Lung (tissue), 12 donors: ENCODE results near the gene DENND5A. TPM values are rescaled to one million over a fixed set of nuclear protein-coding genes. Genes with fewer than 3 reads are reported as not detected.

ENCODE experiments used
- ATAC-seq: fragments of 200-7000 bp; cut with Tn5 transposase; one replicate; pipeline ENCODE4 v1.9.1; 2020; ENCODE audit warnings: moderate number of reproducible peaks; ENCODE audit not compliant: insufficient read depth, low FRiP score
- DNase-seq, 3 donors: peaks; one replicate each; pipeline ENCODE4 v3.0.0-alpha.2; 2013 to 2017
- H3K27ac ChIP-seq, 2 donors: one replicate each; pipeline ENCODE4 v1.5.1; 2013; ENCODE audit warnings: mild to moderate bottlenecking in 2 of 2, moderate library complexity in 2 of 2, control low read depth in 1 of 2, inconsistent platforms in 1 of 2, low read depth in 1 of 2, low read length in 1 of 2
- H3K27me3 ChIP-seq, 3 donors: one replicate each; pipeline ENCODE4 v1.5.1; 2013; ENCODE audit warnings: low read length in 2 of 3; ENCODE audit not compliant: control insufficient read depth in 3 of 3, insufficient read depth in 3 of 3
- H3K36me3 ChIP-seq, 4 donors: one replicate each; pipeline ENCODE4 v1.5.1; 2013; ENCODE audit warnings: low read length in 4 of 4, mild to moderate bottlenecking in 1 of 4, moderate library complexity in 1 of 4; ENCODE audit not compliant: control insufficient read depth in 4 of 4, insufficient read depth in 4 of 4
- H3K4me1 ChIP-seq, 5 donors: one replicate each; pipeline ENCODE4 v1.5.1; 2013; ENCODE audit warnings: low read length in 5 of 5, mild to moderate bottlenecking in 2 of 5, moderate library complexity in 1 of 5; ENCODE audit not compliant: control insufficient read depth in 5 of 5, insufficient read depth in 5 of 5
- H3K4me3 ChIP-seq: one replicate; pipeline ENCODE4 v1.5.1; 2013; ENCODE audit warnings: mild to moderate bottlenecking, control low read depth, moderate library complexity
- H3K9ac ChIP-seq, 2 donors: one replicate each; pipeline ENCODE4 v1.5.1; 2013; ENCODE audit warnings: low read length in 2 of 2, control low read depth in 1 of 2; ENCODE audit not compliant: insufficient read depth in 1 of 2
- H3K9me3 ChIP-seq, 4 donors: one replicate each; pipeline ENCODE4 v1.5.1; 2013; ENCODE audit warnings: low read length in 3 of 4, mild to moderate bottlenecking in 1 of 4, moderate library complexity in 1 of 4; ENCODE audit not compliant: control insufficient read depth in 4 of 4, insufficient read depth in 3 of 4
- CTCF ChIP-seq: IDR thresholded peaks from 2 replicates; pipeline ENCODE4 v1.5.1; 2012; ENCODE audit warnings: mild to moderate bottlenecking; ENCODE audit errors: control extremely low read depth, extremely low read depth
- WGBS, 2 donors: extraction: QIAGEN DNeasy Blood & Tissue Kit; methylation state at CpG; one replicate each; pipeline ENCODE4 v1.1.7; 2013; 5-methylcytosine and 5-hydroxymethylcytosine counted together
- polyA plus RNA-seq, 2 donors: library from polyadenylated mRNA; stranded (reverse); fragments of 200-250 nt; gene quantifications; one replicate each; pipeline ENCODE4 v1.2.1, GENCODE V29; 2013
- total RNA-seq, 2 donors: library from RNA; depleted of rRNA in 1 of 2; stranded (reverse); fragments of >200 nt in 1 of 2; gene quantifications; one replicate each; pipeline ENCODE4 v1.2.1, GENCODE V29; 2014 to 2021
- donor health status: control.
- donor health status: control.
- donor health status: Bipolar disorder and iron deficiency.
- donor health status: healthy.
- donor health status: DM: yes; HTN: yes; CAD: no.

Gene DENND5A
- total and polyA plus RNA-seq, 4 donors: 20.8 to 152 (median 112) TPM

GRCh38 chr11:9277176-9277575 lies 12.0 kb upstream of the DENND5A start:
- ATAC-seq (no peak), DNase-seq (no peak)
- 90 to 94% methylated on average over 8 of the region's 8 CpGs for WGBS, 2 donors
- Histone ChIP-seq H3K4me3 (no peak overlapping the region), H3K9ac (no peak overlapping the region), H3K4me1 (peaks cover 0 to 6% (median 1%) of the 10 kb centered on the region in 5 donors), H3K36me3 (peaks cover 0 to 10% (median 1%) of the 10 kb centered on the region in 4 donors), H3K9me3 (no peaks in the 10 kb centered on the region), H3K27me3 (no peaks in the 10 kb centered on the region), H3K27ac (no peak overlapping the region)
- TF ChIP-seq CTCF: no peak

GRCh38 chr11:9276571-9276970 lies 11.4 kb upstream of the DENND5A start:
- TF ChIP-seq CTCF: no peak
- no peak for DNase-seq

GRCh38 chr11:9274499-9275258 lies 9.5 kb upstream of the DENND5A start:
- 77 to 85% methylated on average over 8 of the region's 8 CpGs for WGBS, 2 donors
- DNase-seq (peak in 2 of 3 donors; percentile 47 to 74), ATAC-seq (no peak)

More at GRCh38 chr11:9276571-9276970, 11.4 kb upstream of the DENND5A start:
- H3K4me3 ChIP-seq: no peak overlapping the region
- peaks cover 0 to 10% (median 1%) of the 10 kb centered on the region in 4 donors for H3K36me3 ChIP-seq
- ATAC-seq: no peak
- no peaks in the 10 kb centered on the region for H3K27me3 ChIP-seq
- no peak overlapping the region for H3K9ac ChIP-seq
- H3K9me3 ChIP-seq: no peaks in the 10 kb centered on the region
- H3K4me1 ChIP-seq: peaks cover 0 to 6% (median 1%) of the 10 kb centered on the region in 5 donors
- no peak overlapping the region for H3K27ac ChIP-seq
- 94% methylated on average over 3 of the region's 3 CpGs for WGBS, 2 donors

More at GRCh38 chr11:9274499-9275258, 9.5 kb upstream of the DENND5A start:
- Histone ChIP-seq H3K27me3 (no peaks in the 10 kb centered on the region), H3K9me3 (no peaks in the 10 kb centered on the region), H3K36me3 (peaks cover 0 to 5% (median 1%) of the 10 kb centered on the region in 4 donors), H3K9ac (no peak overlapping the region), H3K4me1 (peaks cover 0 to 6% (median 4%) of the 10 kb centered on the region in 5 donors), H3K4me3 (no peak overlapping the region), H3K27ac (no peak overlapping the region)
- TF ChIP-seq CTCF: no peak
